ENCODE data around the gene ZFR.

ZFR gene

GRCh38 chr5:32445287-32445758, 783 bp upstream of the ZFR start:
- CTCF ChIA-PET: no interaction called here
- TF ChIP-seq CTCF (conservative IDR thresholded peaks at IDR 0.05; ENCODE audit: low read depth): no peak
- H3K27ac ChIP-seq: no peak overlapping the region
- no peak for DNase-seq (ENCODE audit: low spot score)
- POLR2A ChIA-PET (ENCODE audit: low non-redundant PET): no interaction called here

DNA sequence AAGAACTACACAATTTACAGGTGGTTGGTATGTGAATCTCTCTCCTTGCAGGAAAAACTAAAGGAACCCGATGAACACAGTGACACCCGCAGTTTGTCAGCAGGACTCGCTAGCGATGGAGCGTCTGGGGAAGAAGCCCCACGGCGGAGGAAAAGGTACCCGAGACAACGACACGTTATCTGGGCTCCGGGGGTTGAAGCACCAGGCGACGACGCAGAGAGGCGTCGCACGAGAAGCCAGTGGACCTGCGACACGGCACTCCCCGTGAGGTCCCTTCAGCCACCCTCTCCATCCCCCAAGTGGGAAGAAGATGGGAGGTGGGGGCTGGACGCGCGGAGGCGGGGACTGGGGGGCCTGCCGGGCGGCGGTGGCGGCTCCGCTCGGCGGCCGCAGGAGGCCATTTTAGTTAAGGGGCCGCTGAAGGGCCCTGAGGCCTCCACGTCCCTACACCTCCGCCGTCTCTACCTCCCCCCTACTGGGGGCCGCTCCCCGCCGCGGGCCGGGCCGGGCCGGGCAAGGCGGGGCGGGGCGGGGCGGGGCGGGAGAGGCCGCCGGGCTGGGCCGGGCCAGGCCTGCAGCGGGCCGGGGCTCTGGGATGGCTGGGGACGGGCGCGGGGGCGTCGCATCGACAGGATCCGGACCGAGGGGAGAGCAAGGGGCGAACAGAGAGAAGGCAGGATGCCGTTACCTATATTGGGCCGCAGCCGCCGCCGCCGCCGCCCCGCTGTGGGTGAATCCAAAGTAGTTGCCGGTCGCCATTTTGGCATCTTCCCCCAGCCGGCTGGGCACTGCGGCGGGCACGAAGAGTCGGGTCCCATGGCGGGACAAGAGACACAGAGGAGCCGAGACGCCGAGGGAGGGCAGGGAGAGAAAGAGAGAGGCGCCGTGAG, 754 bp downstream of the ZFR start:
- ChIA-PET POLR2A (ENCODE audit: low non-redundant PET) (no interaction called here), CTCF (interaction anchor here (0.6 kb wide), 1 partner anchor 141 kb away, joined by 3 read pairs; no protein-coding TSS in a partner anchor)
- peak; percentile 40 for DNase-seq (ENCODE audit: low spot score)
- no peak for TF ChIP-seq CTCF (conservative IDR thresholded peaks at IDR 0.05; ENCODE audit: low read depth)
- H3K27ac ChIP-seq: peak overlapping the region; percentile 89

GRCh38 chr5:32443145-32443540, 1.4 kb downstream of the ZFR start:
- DNase-seq (ENCODE audit: low spot score): peak; percentile 30
- TF ChIP-seq CTCF (conservative IDR thresholded peaks at IDR 0.05; ENCODE audit: low read depth): no peak
- peak overlapping the region; percentile 89 for H3K27ac ChIP-seq
- CTCF ChIA-PET: no interaction called here
- POLR2A ChIA-PET (ENCODE audit: low non-redundant PET): no interaction called here

DNA sequence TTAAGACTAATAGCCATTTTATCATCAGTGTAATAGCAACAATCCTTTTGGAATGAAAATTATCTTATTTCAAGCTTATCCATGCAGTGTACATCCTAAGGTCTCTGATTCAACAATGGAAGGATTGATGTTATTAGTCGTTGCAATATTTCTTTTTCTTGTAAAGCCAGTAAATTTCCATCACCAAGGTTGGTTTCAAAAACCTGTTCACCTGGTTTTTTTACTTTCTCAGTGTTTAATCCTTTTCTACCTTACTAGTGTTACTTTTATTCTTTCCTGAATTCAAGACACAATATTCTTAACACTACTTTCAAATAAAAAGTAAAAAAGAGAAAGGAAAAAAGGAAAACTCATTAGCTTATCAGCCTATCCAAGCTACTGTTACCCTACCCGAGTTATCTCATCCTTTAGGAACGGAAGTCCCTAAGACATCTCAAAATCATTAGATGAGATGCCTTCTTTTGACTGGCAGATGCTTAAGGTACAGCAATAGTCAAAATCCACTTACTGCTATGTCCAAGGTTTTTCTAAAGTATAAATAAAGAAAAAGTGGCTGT, 5.4 kb downstream of the ZFR start:
- TF ChIP-seq CTCF (conservative IDR thresholded peaks at IDR 0.05; ENCODE audit: low read depth): no peak
- DNase-seq (ENCODE audit: low spot score): no peak
- POLR2A ChIA-PET (ENCODE audit: low non-redundant PET): no interaction called here

DNA sequence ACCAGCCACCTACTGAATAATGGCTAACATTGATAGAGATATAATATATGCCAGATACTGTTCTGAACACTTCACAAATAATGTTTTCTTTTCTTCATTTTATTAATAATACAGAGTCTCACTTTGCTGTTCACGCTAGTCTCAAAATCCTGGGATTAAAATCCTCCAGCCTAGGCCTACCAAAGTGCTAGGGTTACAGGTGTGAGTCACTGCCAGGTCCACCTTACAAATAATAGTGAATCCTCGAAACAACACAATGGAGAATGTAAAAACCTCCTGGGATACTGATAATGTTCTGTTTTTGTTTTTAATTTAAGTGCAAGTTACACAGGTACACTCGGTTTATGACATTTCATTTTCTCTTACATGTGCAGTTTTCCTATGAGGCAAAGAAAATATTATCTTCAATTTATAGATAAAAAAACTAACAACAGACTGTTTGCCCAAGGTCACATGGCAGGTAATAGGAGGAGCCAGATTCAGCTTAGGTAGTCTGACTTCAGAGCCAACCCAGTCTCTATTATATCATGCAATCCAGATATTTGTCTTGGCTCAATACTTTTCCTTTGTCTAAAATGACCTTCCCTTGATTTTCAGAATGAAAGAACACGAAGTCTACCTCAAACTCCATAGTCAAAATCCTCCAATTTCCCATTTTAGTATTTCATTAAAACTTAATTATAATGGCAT, 7.8 kb downstream of the ZFR start:
- DNase-seq (ENCODE audit: low spot score): no peak
- POLR2A ChIA-PET (ENCODE audit: low non-redundant PET): no interaction called here
- TF ChIP-seq CTCF (conservative IDR thresholded peaks at IDR 0.05; ENCODE audit: low read depth): no peak
- H3K27ac ChIP-seq: no peak overlapping the region
- CTCF ChIA-PET: no interaction called here

More for the DNA sequence above, 5.4 kb downstream of the ZFR start:
- CTCF ChIA-PET: interaction anchor here (0.7 kb wide), 1 partner anchor 904 kb away, joined by 3 read pairs; no protein-coding TSS in a partner anchor
- H3K27ac ChIP-seq: no peak overlapping the region

- POLR2A ChIA-PET (ENCODE audit: low non-redundant PET): no interaction called here
- H3K27ac ChIP-seq: no peak overlapping the region
- CTCF ChIA-PET: interaction anchor here (1.1 kb wide), 1 partner anchor 1001 kb away, joined by 4 read pairs; no protein-coding TSS in a partner anchor
- TF ChIP-seq CTCF (conservative IDR thresholded peaks at IDR 0.05; ENCODE audit: low read depth): no peak
- DNase-seq (ENCODE audit: low spot score): no peak
Measured at GRCh38 chr5:32435383-32435782, 9.2 kb downstream of the ZFR start.

All from RWPE1 (cell line).